Stimulated activated naive CD8-positive, alpha-beta T cell treated with anti-CD3 and anti-CD28 coated beads, Interleukin-15, amount 100 ng/mL, for 72 hours (primary cell): ENCODE results near the gene GRHPR.

Experiments
- ATAC-seq: fragments of 150-1000 bp; cut with Tn5 transposase; 2 replicates; pipeline ENCODE4 v1.10.0; 2021; ENCODE audit warnings: mild to moderate bottlenecking, moderate library complexity
- DNase-seq, 2 donors: peaks; one replicate each; pipeline ENCODE4 v3.0.0; 2021 to 2022
- H3K27ac Mint-ChIP-seq, 2 donors: one replicate each; pipeline ENCODE4 v1.8.0; 2022; ENCODE audit warnings: mild to moderate bottlenecking in 2 of 2, mixed read lengths in 2 of 2, moderate library complexity in 2 of 2
- H3K27me3 Mint-ChIP-seq: one replicate; pipeline ENCODE4 v1.8.0; 2022; ENCODE audit warnings: mixed read lengths
- H3K4me1 Mint-ChIP-seq: one replicate; pipeline ENCODE4 v1.8.0; 2022; ENCODE audit warnings: mild to moderate bottlenecking, mixed read lengths
- H3K4me3 Mint-ChIP-seq, 2 donors: one replicate each; pipeline ENCODE4 v1.8.0; 2022; ENCODE audit warnings: mild to moderate bottlenecking in 2 of 2, mixed read lengths in 2 of 2, moderate library complexity in 1 of 2
- H3K9me3 Mint-ChIP-seq, 2 donors: one replicate each; pipeline ENCODE4 v1.8.0; 2022; ENCODE audit warnings: mixed read lengths in 2 of 2

Gene GRHPR

DNA sequence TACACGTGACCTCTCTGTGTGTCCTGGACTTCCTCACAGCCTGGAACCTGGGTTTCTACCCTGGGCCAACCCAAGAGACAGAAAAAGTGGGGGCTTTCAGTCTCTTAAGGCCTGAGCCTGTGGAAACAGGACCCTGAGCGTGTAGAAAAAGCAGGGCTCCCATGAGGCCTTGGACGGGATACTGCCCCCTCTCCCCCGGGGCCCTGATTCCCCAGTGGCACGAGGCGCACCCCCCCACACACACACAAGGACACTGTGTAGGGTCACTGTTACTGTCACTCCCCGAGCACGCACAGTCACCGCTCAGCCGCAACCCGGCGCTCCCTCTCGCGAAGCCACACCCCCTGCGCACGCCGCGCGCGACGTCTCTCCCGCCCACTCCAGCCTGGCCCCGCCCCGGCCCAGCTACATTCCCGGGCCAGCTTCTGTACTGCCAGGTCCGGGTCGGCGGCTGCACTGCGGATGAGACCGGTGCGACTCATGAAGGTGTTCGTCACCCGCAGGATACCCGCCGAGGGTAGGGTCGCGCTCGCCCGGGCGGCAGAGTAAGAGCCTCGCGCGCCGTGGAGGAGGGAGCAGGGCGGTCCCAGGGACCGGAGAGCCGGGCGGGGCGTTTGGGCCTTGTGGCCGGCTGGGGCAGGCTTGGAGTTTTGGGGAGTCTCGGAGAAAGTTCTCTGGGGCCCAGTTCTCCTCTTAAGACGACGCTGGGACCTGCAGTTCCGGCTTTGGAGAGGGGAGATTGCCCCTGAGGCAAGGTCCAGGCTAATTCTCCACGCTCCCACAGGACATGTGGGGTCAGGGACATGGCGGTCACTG is at the start of gene GRHPR:
Gene GRHPR (plus strand): TSS at position 408 of the 816 bp plus-strand sequence. CDS start 55 bp downstream, at position 463.
- H3K27me3 Mint-ChIP-seq, result no peaks in the 10 kb centered on the region
- ATAC-seq (peak; percentile 98), DNase-seq (peak; percentile 87 to 90)
- H3K27ac Mint-ChIP-seq, result peak within 1 kb of the TSS; percentile 95 to 99
- H3K4me1 Mint-ChIP-seq, result peaks cover 47% of the 10 kb centered on the region
- peak within 1 kb of the TSS; percentile 86 to 92 for H3K4me3 Mint-ChIP-seq
- no peaks in the 10 kb centered on the region for H3K9me3 Mint-ChIP-seq

DNA sequence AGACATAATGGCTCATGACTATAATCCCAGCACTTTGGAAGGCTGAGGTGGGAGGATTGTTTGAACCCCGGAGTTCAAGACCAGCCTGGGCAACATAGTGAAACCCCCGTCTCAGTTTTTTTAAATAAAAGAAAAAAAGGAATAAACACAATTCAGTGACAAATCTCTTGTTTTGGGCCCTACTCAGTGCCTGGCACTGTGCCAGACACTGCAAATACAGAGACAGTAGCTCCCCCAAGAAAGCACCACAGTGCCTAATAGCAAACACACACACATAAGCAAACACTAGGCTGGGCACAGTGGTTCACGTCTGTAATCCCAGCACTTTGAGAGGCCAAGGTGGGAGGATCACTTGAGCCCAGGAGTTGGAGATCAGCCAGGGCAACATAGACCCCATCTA is 49.7 kb upstream of the GRHPR start:
- peaks cover 21% of the 10 kb centered on the region for H3K4me1 Mint-ChIP-seq
- no peak overlapping the region for H3K27ac Mint-ChIP-seq
- no peaks in the 10 kb centered on the region for H3K9me3 Mint-ChIP-seq
- peaks cover 9% of the 10 kb centered on the region for H3K27me3 Mint-ChIP-seq
- no peak for DNase-seq
- no peak overlapping the region for H3K4me3 Mint-ChIP-seq
- ATAC-seq, result no peak

DNA sequence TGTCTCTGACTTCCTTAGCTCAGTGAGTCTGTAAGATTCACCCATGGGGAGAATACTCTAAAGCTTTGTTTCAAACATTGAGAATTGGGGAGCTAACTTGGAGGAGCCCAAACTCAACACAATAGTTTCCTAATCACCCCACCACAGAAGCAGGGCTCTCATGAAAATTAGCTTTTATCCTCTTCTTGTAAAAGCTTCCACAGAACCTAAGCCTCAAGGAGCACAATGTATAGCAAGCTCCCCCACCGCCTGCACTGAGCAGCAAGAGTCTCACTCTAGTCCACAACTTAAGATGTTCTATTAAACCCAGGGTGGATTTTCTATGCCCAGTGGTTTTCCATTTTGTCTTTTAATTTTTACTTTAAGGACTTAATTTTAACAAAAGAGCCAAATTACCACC is 48.9 kb upstream of the GRHPR start:
- Mint-ChIP-seq H3K27ac (no peak overlapping the region), H3K4me1 (peaks cover 21% of the 10 kb centered on the region), H3K27me3 (peaks cover 9% of the 10 kb centered on the region)

GRCh38 chr9:37374892-37375291 is 47.6 kb upstream of the GRHPR start:
- Mint-ChIP-seq H3K4me3 (no peak overlapping the region), H3K9me3 (no peaks in the 10 kb centered on the region), H3K4me1 (peaks cover 21% of the 10 kb centered on the region), H3K27ac (peak overlapping the region in 1 of 2 donors; percentile 56), H3K27me3 (peaks cover 9% of the 10 kb centered on the region)
- ATAC-seq (peak; percentile 47), DNase-seq (no peak)

More for the DNA sequence above, 48.9 kb upstream of the GRHPR start:
- DNase-seq (no peak), ATAC-seq (no peak)
- no peak overlapping the region for H3K4me3 Mint-ChIP-seq
- no peaks in the 10 kb centered on the region for H3K9me3 Mint-ChIP-seq

DNA sequence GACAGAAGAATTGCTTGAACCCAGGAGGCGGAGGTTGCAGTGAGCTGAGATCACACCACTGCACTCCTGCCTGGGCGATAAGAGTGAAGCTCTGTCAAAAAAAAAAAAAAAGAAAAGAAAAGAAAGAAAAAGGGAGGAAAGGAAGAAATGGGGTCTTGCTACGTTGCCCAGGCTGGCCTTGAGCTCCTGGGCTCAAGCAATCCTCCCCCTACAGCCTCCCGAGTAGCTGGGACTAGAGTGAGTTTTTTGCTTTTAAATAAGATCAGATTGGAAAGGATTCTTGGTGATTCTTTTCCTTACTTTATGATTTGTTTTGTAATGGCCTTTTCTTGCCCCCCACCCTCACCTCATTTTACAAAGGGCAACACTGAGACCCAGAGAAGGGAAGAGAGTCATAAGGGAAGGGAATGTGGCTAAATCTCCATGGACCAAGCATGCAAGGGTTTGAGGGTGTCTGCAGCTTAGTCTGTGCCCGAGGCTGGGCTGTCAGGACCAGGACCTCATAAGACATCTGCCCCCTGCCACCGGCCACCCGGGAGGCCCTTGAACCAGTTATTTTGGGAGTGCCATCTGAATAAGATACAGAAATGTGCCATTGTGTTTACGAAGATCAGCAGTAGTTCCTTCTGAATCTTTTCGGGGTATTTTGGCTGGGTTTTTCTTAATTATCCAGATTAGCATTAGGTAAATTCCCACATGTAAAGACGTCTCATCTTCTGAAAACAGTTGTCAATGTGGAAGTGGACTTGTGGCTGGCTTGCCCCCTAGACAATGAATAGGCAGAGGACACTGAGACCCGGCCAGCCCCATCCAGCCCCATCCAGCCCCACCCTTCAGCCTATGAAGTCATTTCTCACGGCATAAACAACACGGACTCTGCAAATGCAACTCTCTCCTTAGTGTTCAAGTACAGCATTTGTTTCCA is 44.5 kb upstream of the GRHPR start:
- Mint-ChIP-seq H3K9me3 (no peaks in the 10 kb centered on the region), H3K4me1 (no peaks in the 10 kb centered on the region), H3K4me3 (no peak overlapping the region), H3K27ac (peak overlapping the region in 1 of 2 donors; percentile 54), H3K27me3 (peaks cover 9% of the 10 kb centered on the region)
- no peak for DNase-seq
- ATAC-seq, result no peak

DNA sequence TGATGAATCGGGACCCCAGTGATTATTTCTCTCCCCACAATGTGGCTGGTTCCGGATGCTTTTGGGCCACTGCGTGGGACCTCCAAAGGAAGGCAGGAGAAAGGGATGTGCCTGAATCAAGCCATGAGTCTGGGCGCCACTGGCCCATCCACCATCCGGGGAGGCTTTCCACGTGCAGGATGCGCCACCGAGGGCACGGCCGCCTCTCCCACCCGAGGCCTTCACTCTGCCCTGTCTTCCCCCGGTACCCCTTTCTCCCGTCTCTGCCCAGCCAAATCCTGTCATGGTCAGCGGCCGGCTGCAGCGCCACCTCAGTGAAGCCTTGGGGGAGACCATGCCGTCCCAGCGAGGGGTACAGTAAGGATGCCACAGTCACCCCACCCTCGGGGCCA is 43.9 kb upstream of the GRHPR start:
- Mint-ChIP-seq H3K4me1 (no peaks in the 10 kb centered on the region), H3K4me3 (no peak overlapping the region), H3K27ac (no peak overlapping the region), H3K9me3 (no peaks in the 10 kb centered on the region), H3K27me3 (peaks cover 9% of the 10 kb centered on the region)
- no peak for ATAC-seq
- no peak for DNase-seq

- ATAC-seq, result no peak
- Mint-ChIP-seq H3K27ac (no peak overlapping the region), H3K4me1 (no peaks in the 10 kb centered on the region)
Observed at GRCh38 chr9:37379835-37380234, 42.7 kb upstream of the GRHPR start.

GRCh38 chr9:37380570-37380969 is 41.9 kb upstream of the GRHPR start:
- no peak for ATAC-seq
- DNase-seq, result no peak
- H3K4me3 Mint-ChIP-seq, result no peak overlapping the region
- H3K27me3 Mint-ChIP-seq, result peaks cover 9% of the 10 kb centered on the region
- H3K27ac Mint-ChIP-seq, result no peak overlapping the region
- no peaks in the 10 kb centered on the region for H3K4me1 Mint-ChIP-seq
- no peaks in the 10 kb centered on the region for H3K9me3 Mint-ChIP-seq

More at GRCh38 chr9:37379835-37380234, 42.7 kb upstream of the GRHPR start:
- H3K9me3 Mint-ChIP-seq, result no peaks in the 10 kb centered on the region
- H3K4me3 Mint-ChIP-seq, result no peak overlapping the region
- H3K27me3 Mint-ChIP-seq, result peaks cover 9% of the 10 kb centered on the region
- DNase-seq, result no peak

DNA sequence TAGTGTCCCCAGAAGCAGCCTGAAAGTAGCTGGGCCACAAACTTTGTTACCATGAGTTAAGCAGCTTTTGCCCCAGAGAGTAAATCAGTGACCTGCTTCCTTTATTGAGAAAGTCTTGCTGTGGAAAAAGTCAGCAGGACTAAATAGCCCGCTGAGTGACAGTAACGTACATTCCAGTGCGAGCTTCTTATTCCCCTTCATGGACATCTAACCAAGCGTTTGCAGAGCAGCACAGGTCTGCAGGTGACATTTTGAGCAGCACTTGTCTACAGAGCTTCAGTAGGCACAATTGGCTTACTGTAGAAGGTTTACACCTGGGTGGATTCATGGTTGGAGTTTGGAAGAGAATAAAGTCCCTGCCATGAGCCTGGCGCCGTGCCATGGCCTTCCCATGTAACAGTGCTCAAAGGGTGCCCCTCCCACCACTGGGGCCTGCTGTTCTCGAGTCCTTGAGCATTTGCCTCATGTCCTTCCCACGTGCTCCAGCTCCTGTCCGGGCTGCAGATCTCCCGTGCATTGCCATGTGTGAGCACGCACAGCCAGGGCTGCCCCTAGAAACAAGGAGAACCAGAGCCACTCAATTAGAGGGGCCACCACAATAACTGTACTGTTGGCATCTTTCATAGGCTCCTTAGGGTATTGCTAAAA is 41.3 kb upstream of the GRHPR start:
- ATAC-seq (no peak), DNase-seq (no peak)
- Mint-ChIP-seq H3K27ac (no peak overlapping the region), H3K4me3 (no peak overlapping the region), H3K27me3 (peaks cover 9% of the 10 kb centered on the region), H3K4me1 (no peaks in the 10 kb centered on the region), H3K9me3 (no peaks in the 10 kb centered on the region)

DNA sequence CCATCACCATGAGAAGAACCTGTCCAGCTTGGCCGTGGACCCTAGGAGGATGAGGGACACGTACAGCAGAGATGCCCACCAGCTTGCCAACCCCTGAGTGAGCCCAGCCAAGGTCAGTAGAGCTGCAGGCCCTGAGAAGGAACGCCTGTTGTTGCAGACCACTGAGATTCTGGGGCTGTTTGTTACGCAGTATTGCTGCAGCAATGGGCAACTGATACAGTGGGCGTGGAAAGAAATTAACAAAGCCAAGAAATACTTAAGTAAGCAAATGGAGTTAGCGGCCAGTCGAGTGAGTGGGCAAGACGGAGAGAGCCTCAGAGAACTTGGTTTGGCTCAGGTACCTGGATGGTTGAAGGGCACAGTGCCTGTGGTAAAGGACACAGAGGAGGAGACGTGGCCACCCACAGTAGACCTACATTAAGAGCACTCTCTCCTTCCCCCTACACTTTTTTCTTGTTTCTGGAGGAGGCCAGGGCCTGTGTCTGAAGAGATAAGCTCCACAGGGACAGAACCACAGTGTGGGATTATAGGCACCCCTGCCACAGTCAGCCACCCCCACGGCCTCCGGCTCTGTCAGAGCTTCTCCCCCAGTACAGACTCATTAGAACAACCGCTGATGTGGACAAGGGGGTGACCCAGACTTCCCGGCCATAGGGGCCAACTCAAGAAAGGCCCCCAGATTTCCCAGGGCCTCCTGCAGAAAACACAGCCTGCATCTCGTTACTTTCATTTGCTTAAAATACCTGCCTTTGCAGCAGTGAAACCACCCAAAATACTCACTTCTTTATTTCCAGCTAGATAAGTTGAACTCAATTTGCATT is 40.1 kb upstream of the GRHPR start:
- DNase-seq (no peak), ATAC-seq (no peak)
- H3K4me1 Mint-ChIP-seq, result no peaks in the 10 kb centered on the region
- H3K27ac Mint-ChIP-seq, result no peak overlapping the region
- H3K27me3 Mint-ChIP-seq, result no peaks in the 10 kb centered on the region
- no peak overlapping the region for H3K4me3 Mint-ChIP-seq
- no peaks in the 10 kb centered on the region for H3K9me3 Mint-ChIP-seq

- DNase-seq (no peak), ATAC-seq (no peak)
- no peaks in the 10 kb centered on the region for H3K4me1 Mint-ChIP-seq
- no peaks in the 10 kb centered on the region for H3K27me3 Mint-ChIP-seq
- H3K27ac Mint-ChIP-seq, result no peak overlapping the region
- H3K9me3 Mint-ChIP-seq, result no peaks in the 10 kb centered on the region
- H3K4me3 Mint-ChIP-seq, result no peak overlapping the region
Observed at GRCh38 chr9:37382982-37383357, 39.5 kb upstream of the GRHPR start.

- H3K27ac Mint-ChIP-seq, result peak overlapping the region in 1 of 2 donors; percentile 76
- no peaks in the 10 kb centered on the region for H3K4me1 Mint-ChIP-seq
- no peaks in the 10 kb centered on the region for H3K9me3 Mint-ChIP-seq
- ATAC-seq (no peak), DNase-seq (no peak)
- H3K27me3 Mint-ChIP-seq, result no peaks in the 10 kb centered on the region
- no peak overlapping the region for H3K4me3 Mint-ChIP-seq
Observed at GRCh38 chr9:37383393-37383792, 39.1 kb upstream of the GRHPR start.

DNA sequence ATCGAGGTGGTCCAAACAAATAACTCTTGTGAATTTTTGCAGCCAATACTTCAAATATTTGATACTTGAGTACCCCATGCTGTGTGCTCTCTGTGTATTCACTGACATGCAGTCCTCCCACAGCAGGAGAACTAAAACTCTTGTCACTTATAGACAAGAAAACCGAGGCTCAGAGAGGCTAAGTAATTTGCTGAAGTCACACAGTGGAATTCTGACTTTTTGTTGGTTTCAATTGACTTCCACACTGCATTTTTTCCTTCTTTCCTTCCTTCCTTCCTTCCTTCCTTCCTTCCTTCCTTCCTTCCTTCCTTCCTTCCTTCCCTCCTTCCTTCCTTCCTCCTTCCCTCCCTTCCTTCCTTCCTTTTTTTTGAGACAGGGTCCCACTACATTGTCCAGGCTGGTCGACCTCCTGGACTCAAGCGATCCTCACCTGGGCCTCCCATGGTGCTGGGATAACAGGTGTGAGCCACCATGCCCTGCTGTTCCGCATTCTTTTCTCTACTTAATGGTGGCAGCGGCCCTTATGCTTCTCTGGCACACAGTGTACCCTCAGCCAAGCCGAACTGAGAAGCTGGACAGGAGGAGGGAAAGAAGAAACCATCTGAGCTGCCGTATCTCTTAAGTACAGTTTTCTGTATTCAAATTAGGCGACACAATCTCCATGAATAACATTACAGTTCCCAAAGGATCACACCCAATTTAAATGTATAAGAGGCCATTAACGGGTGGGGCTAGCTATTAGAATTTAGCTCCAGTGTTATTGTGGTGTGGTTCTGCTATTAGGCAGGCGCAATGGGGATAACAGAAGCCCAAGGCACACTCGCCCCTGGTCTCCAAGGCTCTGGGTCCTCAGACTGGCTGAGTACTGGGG is 38.4 kb upstream of the GRHPR start:
- H3K9me3 Mint-ChIP-seq, result no peaks in the 10 kb centered on the region
- H3K4me1 Mint-ChIP-seq, result no peaks in the 10 kb centered on the region
- DNase-seq (no peak), ATAC-seq (no peak)
- H3K4me3 Mint-ChIP-seq, result no peak overlapping the region
- peak overlapping the region in 1 of 2 donors; percentile 93 for H3K27ac Mint-ChIP-seq
- H3K27me3 Mint-ChIP-seq, result no peaks in the 10 kb centered on the region

DNA sequence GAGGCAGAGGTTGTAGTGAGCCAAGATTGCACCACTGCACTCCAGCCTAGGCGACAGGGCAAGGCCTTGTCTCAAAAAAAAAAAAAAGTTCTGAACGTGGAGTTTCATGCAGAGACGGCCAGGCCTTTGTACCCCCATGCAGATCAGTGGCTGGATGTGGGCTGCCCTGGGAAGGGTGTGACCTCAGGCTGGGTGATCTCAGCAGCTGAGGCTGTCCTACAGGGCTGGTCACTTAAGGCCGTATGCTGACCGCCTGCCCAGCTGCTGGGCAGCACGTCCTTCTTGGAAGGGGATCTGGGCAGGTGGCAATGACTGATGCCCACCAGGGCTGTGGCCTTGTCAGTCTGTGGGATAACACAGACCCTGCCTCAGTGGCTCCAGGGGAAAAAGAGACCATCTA is 37.2 kb upstream of the GRHPR start:
- no peak for ATAC-seq
- H3K27me3 Mint-ChIP-seq, result no peaks in the 10 kb centered on the region
- H3K27ac Mint-ChIP-seq, result no peak overlapping the region
- no peaks in the 10 kb centered on the region for H3K4me1 Mint-ChIP-seq
- no peak for DNase-seq
- H3K4me3 Mint-ChIP-seq, result no peak overlapping the region
- H3K9me3 Mint-ChIP-seq, result no peaks in the 10 kb centered on the region
